ENCODE results near the gene CARS1.

CARS1 gene

DNA sequence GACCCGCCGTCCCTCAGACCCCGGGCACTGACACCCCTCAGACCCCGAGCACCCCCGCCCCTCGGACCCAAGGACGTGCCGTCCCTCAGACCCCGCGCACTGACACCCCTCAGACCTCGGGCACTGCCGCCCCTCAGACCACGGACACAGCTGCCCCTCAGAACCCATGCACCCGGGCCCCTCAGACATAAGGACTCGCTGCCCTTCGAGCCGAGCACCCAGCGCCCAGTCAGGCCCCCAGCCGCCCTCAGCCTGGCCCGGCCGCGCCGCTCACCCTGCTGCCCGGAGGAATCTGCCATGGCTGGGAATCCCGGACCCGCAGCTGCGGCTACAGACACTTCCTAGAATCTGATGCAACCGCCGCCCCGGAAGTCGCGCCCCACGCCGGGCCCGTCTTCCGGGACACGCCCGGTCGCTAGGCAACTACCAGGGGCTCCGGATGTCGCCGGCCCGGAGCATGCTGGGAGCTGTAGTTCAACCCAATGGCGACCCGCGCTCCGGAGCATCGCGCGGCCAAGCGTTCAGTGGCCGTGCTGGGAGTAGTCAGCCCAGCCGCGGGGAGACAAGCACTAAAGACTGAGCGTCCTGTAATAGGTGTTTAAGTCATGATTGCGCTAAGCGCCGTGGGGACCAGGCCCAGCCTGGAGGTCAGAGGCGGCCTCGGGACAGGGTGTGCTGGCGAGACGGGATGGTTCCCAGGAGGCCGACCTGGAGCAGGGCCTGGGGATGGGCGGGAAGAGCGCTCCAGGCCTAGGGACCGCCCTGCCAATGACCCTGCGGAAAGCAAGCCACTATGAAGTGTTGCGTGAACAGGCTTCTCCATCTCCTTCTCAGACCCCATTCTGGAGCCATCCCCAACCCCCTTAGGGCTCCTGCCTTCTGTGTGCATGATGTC, at the start of gene CARS1:
Gene CARS1, minus strand, starts transcription at position 355 of the 895 bp plus-strand sequence. Its CDS starts 56 bp downstream, at position 299.
- Mint-ChIP-seq H3K36me3 (ENCODE audit: low read depth) (peaks cover 19% of the 10 kb centered on the region), H3K27ac (peak within 1 kb of the TSS; percentile 91), H3K4me1 (ENCODE audit: low read depth) (peaks cover 38% of the 10 kb centered on the region), H3K9me3 (no peaks in the 10 kb centered on the region), H3K27me3 (no peaks in the 10 kb centered on the region), H3K4me3 (peak within 1 kb of the TSS; percentile 91)

DNA sequence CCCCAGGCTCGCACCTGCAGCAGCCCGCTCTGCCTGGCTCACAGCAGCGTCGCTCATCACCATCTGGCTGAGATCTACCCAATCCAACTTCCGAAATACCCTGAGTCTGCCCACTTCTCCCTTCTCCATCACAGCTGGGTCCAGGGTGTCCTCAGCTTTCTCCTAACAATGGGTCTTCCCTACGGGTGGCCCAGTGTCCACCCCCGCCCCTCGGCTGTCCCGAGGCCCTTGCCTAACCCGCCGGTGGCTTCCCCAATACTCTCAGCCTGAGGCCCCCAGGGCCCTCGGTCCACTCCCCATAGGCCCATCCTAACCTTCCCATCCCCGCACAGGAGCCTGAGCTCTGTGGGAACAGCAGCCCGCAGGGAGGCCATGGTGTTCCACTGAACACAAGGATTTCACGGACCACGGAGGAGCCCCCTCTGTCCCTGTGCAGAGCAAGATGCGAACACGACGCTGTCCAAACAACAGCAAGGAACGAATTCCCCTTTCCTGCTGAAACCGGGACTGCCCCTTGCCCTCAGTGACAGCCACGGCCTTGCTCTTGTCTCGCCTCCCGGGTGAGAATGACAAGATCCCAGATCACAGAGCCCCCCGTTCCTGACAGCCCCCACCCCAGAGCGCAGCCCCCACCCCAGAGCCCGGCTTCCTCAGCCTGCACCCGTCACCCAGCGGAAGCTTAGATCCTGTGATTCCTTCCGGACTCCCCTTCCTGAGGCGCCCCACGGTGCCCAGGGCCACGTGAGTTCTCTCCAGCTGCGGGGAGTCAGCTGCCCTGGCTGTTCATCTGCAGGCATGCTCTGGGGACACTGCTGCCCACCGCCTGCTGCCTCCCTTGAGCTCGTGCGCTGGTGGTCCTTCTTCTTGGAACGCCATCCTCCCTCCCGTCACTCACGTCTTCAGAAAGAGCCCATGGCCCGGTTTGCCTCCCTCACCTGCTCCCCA, 48.8 kb upstream of the CARS1 start:
- Mint-ChIP-seq H3K4me3 (no peak overlapping the region), H3K9me3 (no peaks in the 10 kb centered on the region), H3K27me3 (no peaks in the 10 kb centered on the region), H3K4me1 (ENCODE audit: low read depth) (no peaks in the 10 kb centered on the region), H3K27ac (no peak overlapping the region), H3K36me3 (ENCODE audit: low read depth) (no peaks in the 10 kb centered on the region)

DNA sequence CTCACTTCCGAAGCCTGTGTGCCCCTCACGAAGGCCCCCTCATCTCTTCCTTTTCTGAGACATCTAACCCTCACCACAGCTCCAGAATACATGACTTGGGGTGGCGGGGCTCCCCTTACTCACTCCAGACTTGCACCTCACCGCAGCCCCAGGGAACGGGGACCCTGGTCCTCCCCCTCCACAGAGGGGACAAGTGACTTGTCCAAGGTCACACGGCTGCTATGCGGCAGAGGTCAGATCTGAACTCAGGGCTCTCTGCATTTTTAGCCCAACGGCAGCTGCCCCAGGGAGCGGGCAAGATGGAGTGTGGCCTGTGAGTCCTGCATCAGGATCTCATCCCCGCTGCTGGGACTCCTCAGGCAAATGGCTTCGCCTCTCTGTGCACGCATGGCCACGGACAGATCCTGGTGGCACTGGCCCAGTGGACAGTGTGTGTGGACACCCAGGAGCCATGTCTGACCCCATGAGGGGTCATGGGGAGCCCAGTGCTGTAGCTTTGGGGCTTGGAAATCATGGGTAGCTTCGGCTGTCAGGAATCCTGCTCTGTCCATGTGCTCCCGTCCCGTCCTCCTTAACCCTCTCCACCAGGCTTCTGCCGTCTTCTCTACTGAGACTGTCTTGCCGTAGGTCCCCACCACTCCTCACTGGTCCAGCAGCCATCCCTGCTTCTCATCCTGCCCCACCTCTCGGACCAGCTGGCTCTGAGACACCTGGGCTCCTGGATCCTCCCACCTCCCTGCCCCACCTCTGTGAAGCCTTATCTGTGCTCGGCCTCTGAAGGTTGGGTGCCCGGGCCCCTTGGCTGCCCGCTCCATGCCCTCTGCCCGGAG, 48.0 kb upstream of the CARS1 start:
- no peak overlapping the region for H3K4me3 Mint-ChIP-seq
- no peaks in the 10 kb centered on the region for H3K27me3 Mint-ChIP-seq
- no peak overlapping the region for H3K27ac Mint-ChIP-seq
- H3K36me3 Mint-ChIP-seq (ENCODE audit: low read depth) = no peaks in the 10 kb centered on the region
- H3K9me3 Mint-ChIP-seq = no peaks in the 10 kb centered on the region
- H3K4me1 Mint-ChIP-seq (ENCODE audit: low read depth) = no peaks in the 10 kb centered on the region

DNA sequence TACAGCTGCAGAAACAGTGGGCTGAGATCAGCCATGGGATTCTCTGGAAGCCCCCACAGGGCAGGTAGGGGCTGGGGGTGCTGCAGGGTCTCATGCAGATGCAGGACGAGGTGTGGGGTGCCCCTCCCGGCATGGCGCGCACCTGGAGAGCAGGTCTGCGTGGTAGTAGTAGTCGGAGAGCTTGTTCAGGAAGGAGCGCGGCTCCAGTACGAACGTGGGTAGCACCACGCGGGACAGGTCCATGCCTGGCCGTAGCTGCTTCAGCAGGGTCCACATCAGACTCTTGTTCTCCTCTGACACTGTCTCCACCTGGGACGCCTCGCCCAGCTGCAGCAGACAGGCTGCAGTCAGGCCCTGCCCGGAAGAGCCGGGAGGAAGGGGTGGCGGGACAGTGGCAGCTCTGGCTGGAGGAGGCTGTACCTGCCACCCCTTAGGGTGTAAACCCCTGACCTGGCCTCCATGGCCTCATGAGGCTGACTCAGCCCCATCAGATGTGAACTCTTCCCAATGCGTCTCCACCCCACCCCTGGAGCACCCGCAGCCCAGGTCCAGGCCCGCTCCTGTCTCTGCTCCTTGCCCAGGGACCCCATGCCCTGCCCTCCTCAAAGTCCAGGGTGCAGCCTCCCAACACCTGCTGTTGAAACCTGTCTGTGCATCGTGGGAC, 47.0 kb upstream of the CARS1 start:
- peaks cover 4% of the 10 kb centered on the region for H3K4me1 Mint-ChIP-seq (ENCODE audit: low read depth)
- H3K9me3 Mint-ChIP-seq = no peaks in the 10 kb centered on the region
- no peak overlapping the region for H3K4me3 Mint-ChIP-seq
- H3K36me3 Mint-ChIP-seq (ENCODE audit: low read depth) = no peaks in the 10 kb centered on the region
- no peaks in the 10 kb centered on the region for H3K27me3 Mint-ChIP-seq
- H3K27ac Mint-ChIP-seq = no peak overlapping the region

DNA sequence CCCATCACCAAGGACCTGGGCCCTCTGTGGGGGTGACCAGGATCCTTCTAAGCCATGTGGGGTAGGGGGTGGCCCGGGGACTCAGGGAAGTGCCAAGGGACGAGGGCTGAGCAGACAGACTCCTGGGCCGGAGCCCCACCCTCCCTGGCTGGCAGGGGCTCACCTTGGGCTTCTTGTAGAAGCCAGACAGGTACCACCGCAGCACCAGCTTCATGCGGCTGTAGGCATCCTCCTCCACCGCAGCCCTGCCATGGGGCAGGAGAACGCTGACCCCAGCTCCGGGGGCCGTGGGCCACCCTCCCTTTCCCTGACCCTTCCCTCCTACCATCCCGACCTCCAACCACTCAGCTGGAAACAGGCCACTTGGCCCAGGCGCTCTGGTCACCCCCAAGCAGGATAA, 45.9 kb upstream of the CARS1 start:
- no peaks in the 10 kb centered on the region for H3K27me3 Mint-ChIP-seq
- H3K9me3 Mint-ChIP-seq = no peaks in the 10 kb centered on the region
- no peak overlapping the region for H3K27ac Mint-ChIP-seq
- H3K4me3 Mint-ChIP-seq = no peak overlapping the region
- H3K4me1 Mint-ChIP-seq (ENCODE audit: low read depth) = peaks cover 9% of the 10 kb centered on the region
- no peaks in the 10 kb centered on the region for H3K36me3 Mint-ChIP-seq (ENCODE audit: low read depth)

DNA sequence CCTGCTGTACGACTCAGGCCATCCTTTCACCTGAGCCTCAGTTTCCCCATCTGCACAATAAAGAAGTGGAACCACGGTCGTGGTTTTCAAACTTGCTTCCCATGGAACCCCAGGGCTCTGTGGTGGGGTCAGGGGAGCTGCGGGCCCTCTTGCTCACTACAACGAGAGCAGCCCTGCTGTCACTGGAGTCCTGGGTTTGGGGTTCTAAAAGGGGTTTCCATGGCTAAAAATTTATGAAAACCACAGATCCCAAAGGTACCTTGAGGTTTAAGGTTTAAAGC, 45.4 kb upstream of the CARS1 start:
- no peaks in the 10 kb centered on the region for H3K9me3 Mint-ChIP-seq
- H3K27me3 Mint-ChIP-seq = no peaks in the 10 kb centered on the region
- H3K27ac Mint-ChIP-seq = no peak overlapping the region
- H3K36me3 Mint-ChIP-seq (ENCODE audit: low read depth) = no peaks in the 10 kb centered on the region
- H3K4me3 Mint-ChIP-seq = no peak overlapping the region
- H3K4me1 Mint-ChIP-seq (ENCODE audit: low read depth) = peaks cover 9% of the 10 kb centered on the region

DNA sequence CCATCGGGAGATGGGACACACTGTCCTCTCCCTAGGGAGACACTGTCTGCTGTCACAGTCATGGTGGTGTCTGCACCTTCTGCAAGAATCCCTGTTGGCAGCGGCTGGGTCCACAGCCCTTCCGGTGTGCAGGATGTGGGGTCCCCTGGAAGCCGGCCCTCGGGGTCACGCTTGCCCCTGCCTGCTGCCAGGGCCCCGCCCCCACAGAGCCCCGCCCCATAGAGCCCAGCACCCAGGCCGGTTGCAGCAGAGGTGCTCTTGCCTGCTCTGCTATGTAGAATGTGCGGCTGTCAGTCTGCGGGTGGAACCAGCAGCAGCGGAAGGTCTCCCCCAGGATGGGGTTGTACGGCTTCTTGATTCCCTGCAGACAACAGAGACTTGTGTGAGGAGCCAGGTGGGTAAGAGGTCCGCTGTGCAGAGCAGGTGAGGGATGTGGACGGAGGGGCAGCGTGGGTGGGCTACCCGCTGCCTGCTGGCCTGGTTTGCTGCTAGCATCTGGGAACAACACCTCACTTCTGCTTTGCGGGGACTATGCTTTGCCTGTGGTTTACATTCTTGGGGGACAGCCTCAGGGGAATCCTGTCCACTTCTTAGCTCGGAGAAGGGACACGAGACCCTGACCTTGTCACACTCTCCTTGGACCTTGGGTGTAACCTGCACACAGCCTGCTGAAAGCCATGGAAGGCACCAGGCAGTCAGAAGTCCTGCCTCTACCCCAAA, 44.9 kb upstream of the CARS1 start:
- Mint-ChIP-seq H3K4me1 (ENCODE audit: low read depth) (peaks cover 9% of the 10 kb centered on the region), H3K4me3 (no peak overlapping the region)

DNA sequence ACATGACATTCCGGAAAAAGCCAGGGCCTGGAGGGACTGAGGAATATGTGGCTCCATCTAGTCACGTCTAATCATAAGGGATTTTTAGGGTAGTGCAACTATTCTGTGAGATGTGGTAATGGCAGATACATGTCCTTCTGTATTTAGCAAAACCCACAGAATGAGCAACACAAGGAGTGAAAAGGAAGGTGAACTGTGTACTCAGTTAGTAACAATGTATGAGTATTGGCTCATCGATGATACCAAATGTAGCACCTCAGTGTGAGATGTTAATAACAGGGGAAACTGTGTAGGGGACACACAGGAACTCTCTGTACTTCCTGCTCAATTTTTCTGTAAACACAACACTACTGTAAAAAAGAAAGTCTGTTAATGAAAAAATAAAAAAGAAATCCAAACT, 42.0 kb upstream of the CARS1 start:
- H3K4me3 Mint-ChIP-seq = no peak overlapping the region
- H3K4me1 Mint-ChIP-seq (ENCODE audit: low read depth) = peaks cover 9% of the 10 kb centered on the region
- H3K9me3 Mint-ChIP-seq = no peaks in the 10 kb centered on the region
- H3K36me3 Mint-ChIP-seq (ENCODE audit: low read depth) = no peaks in the 10 kb centered on the region
- peak overlapping the region; percentile 17 for H3K27ac Mint-ChIP-seq
- no peaks in the 10 kb centered on the region for H3K27me3 Mint-ChIP-seq

More for the DNA sequence above, 44.9 kb upstream of the CARS1 start:
- Mint-ChIP-seq H3K27me3 (no peaks in the 10 kb centered on the region), H3K9me3 (no peaks in the 10 kb centered on the region), H3K27ac (no peak overlapping the region), H3K36me3 (ENCODE audit: low read depth) (no peaks in the 10 kb centered on the region)

DNA sequence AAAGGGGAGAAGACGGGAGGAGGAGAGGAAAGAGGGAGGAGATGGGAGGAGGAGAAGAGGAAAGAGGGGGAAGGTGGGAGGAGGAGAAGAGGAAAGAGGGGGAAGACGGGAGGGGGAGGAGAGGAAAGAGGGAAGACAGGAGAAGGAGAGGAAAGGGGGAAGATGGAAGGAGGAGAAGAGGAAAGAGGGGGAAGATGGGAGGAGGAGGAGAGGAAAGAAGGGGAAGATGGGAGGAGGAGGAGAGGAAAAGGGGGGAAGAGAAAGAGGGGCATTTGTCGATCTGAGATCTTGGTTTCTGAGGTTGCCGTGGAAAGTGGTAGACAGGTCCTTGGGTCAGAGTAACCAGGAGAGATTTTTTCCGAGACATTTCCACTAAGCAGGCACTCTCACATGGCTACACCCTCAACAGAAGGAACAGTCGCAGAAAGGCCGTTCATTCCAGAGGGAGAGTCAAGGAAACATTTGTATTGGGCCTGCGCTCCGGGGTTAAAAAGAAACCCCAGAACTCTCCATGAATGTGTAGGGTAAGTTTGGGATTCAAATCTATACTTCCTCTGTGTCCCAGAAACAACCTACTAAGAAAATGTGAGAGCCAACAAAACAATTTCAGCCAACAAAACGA, 39.8 kb upstream of the CARS1 start:
- Mint-ChIP-seq H3K36me3 (ENCODE audit: low read depth) (no peaks in the 10 kb centered on the region), H3K4me1 (ENCODE audit: low read depth) (peaks cover 9% of the 10 kb centered on the region), H3K9me3 (no peaks in the 10 kb centered on the region), H3K27ac (no peak overlapping the region), H3K27me3 (no peaks in the 10 kb centered on the region), H3K4me3 (no peak overlapping the region)

DNA sequence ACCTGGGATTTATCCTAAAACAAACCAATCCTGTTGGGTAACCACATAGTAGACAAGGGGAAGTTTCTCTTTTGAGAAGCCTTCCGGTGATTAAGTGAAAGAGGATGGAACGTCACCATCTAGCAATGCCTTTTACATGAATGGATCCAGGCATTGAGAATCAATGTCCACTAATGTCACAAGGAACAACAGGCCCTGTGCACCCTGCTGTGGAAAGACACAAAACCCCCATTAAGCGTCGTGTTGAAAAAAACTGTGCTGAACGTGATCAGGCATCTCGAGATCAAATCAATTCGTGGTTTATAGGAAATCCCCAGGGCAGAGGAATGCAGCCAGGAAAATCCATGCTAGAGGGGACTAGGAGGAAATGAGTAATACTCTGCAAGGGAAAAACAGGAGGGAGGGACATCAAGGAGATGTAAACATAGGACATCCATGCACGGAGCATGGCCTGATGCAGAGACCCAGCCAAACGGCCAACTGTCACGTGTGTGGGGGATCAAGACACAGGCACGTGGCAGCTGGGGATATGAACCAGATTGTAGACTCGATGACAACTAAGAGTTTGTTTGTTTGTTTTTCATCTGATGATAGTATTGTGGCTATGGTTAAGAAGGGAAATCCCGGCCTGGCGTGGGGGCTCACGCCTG, 38.6 kb upstream of the CARS1 start:
- Mint-ChIP-seq H3K27ac (no peak overlapping the region), H3K4me1 (ENCODE audit: low read depth) (peaks cover 9% of the 10 kb centered on the region), H3K4me3 (no peak overlapping the region), H3K27me3 (no peaks in the 10 kb centered on the region), H3K36me3 (ENCODE audit: low read depth) (no peaks in the 10 kb centered on the region), H3K9me3 (no peaks in the 10 kb centered on the region)

DNA sequence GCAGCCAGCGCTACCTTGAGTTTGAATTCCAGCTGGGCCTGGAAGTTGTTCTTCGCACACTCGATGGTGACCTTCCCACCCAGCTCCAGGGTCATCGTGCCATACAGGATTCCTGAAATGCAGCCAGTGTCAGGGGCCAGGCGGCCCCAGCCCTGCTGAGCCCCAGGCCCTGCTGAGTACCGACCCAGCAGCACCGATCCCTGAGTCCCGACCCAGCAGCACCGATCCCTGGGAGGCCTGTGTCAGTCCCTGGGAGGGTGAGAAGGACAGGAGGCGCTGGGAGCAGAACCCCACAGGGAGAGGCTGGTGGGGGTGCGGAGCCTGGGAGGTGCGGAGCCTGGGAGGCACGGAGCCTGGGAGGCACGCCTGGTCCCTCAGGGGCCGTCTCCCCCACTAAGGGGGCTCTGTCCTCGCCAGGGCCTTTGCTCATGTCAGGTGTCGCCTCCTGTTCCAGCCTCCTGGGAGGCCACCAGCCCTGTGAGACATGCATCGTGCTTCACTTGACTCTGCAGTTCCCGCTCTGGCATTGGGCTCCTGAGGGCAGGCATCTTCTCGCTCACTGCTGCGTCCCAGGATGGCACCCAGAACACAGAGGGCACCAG, 37.1 kb upstream of the CARS1 start:
- Mint-ChIP-seq H3K4me1 (ENCODE audit: low read depth) (peaks cover 6% of the 10 kb centered on the region), H3K36me3 (ENCODE audit: low read depth) (no peaks in the 10 kb centered on the region), H3K27ac (no peak overlapping the region), H3K27me3 (no peaks in the 10 kb centered on the region), H3K4me3 (no peak overlapping the region), H3K9me3 (no peaks in the 10 kb centered on the region)

DNA sequence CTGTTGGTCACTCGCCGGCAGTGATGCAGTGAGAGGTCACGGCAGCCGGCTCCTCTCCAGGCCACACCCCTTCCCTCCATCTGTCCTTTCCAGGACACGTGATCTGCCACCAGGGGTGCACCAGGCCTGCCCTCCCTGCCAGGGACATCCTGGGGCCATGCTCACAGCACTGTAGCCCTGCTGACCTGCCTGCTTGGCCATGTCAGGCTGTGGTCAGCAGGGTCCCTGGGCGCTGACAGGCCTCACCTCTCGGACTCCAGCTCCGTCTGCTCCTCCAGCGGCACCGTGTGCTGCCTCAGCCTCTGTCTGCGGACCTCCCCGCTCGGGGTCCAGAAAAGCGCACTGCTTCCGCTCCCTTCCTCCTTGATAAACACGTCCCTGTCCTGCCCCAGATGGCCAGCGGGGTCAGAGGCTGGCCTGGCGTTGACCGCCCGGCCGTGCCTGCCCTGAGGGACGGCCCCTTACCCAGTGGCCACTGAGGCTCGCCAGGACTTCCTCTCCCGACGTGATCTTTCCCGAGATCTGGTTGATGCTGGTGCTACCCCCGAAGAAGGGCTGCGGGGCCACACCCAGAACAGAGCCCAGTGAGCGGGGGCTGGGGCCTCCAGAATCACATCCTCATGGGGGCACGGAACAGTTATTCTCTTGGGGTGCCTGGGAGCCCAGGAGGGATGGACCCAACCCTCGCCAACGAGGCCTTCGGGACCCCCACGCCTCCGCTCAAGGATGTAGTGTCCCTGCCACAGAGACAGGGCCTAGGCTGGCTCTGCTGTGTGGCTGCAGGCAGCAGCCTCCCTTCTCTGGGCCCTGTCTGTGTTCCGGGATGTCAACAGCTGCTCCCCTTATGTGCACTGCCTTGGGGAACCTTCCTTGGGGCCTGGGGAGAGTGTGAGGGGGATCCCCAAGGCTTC, 36.3 kb upstream of the CARS1 start:
- no peaks in the 10 kb centered on the region for H3K4me1 Mint-ChIP-seq (ENCODE audit: low read depth)
- no peak overlapping the region for H3K27ac Mint-ChIP-seq
- no peaks in the 10 kb centered on the region for H3K27me3 Mint-ChIP-seq
- no peak overlapping the region for H3K4me3 Mint-ChIP-seq
- no peaks in the 10 kb centered on the region for H3K9me3 Mint-ChIP-seq
- no peaks in the 10 kb centered on the region for H3K36me3 Mint-ChIP-seq (ENCODE audit: low read depth)
